DOHH2 (cell line): ENCODE data around the gene SELP.

Experiments
- H3F3A ChIP-seq: fragments of 200-600 bp; sonication (generic), shearing (Covaris generic); 2 replicates; pipeline ENCODE4 v1.6.0; 2016; ENCODE audit warnings: antibody characterized with exemption, mild to moderate bottlenecking; ENCODE audit not compliant: control insufficient read depth, insufficient read depth
- H3K27ac ChIP-seq: fragments of 200-600 bp; sonication (generic); 2 replicates; pipeline ENCODE4 v1.5.1; 2014; ENCODE audit warnings: low read depth, mild to moderate bottlenecking, low read length, moderate library complexity
- H3K27me3 ChIP-seq: fragments of 200-600 bp; sonication (generic); 2 replicates; pipeline ENCODE4 v1.6.1; 2014; ENCODE audit warnings: mild to moderate bottlenecking, low read length, mixed read lengths; ENCODE audit not compliant: control insufficient read depth
- H3K36me3 ChIP-seq: fragments of 200-600 bp; sonication (generic); 2 replicates; pipeline ENCODE4 v1.6.1; 2014; ENCODE audit warnings: mild to moderate bottlenecking, low read length, moderate library complexity, mixed read lengths; ENCODE audit not compliant: control insufficient read depth
- H3K4me1 ChIP-seq: fragments of 200-600 bp; sonication (generic); 2 replicates; pipeline ENCODE4 v1.6.1; 2014; ENCODE audit warnings: mild to moderate bottlenecking, low read length, mixed read lengths; ENCODE audit not compliant: control insufficient read depth
- H3K4me2 ChIP-seq: fragments of 200-600 bp; sonication (generic); 2 replicates; pipeline ENCODE4 v1.6.0; 2014; ENCODE audit warnings: mild to moderate bottlenecking, low read length, moderate library complexity
- H3K4me3 ChIP-seq: fragments of 200-600 bp; sonication (generic); 2 replicates; pipeline ENCODE4 v1.5.1; 2014; ENCODE audit warnings: mild to moderate bottlenecking, low read length, mixed read lengths
- H3K79me2 ChIP-seq: fragments of 200-600 bp; sonication (generic); 2 replicates; pipeline ENCODE4 v1.6.1; 2014; ENCODE audit warnings: mild to moderate bottlenecking, low read length, mixed read lengths; ENCODE audit not compliant: control insufficient read depth
- H3K9me2 ChIP-seq: fragments of 200-600 bp; sonication (generic); replicated peaks from 2 replicates; pipeline ENCODE4 v1.6.1; 2014; ENCODE audit warnings: mild to moderate bottlenecking, low read length, mixed read lengths; ENCODE audit not compliant: control insufficient read depth
- H3K9me3 ChIP-seq: fragments of 200-600 bp; sonication (generic); 2 replicates; pipeline ENCODE4 v1.6.1; 2014; ENCODE audit warnings: antibody characterized with exemption, low read length, mixed read lengths; ENCODE audit not compliant: control insufficient read depth, insufficient read depth
- H4K20me1 ChIP-seq: fragments of 200-600 bp; sonication (generic); 2 replicates; pipeline ENCODE4 v1.6.0; 2014; ENCODE audit warnings: low read depth, mild to moderate bottlenecking, antibody characterized with exemption, low read length, moderate library complexity; ENCODE audit not compliant: control insufficient read depth, insufficient read depth
- EZH2phosphoT487 ChIP-seq: fragments of 200-600 bp; sonication (generic); IDR thresholded peaks from 2 replicates; pipeline ENCODE4 v1.6.1; 2017; ENCODE audit warnings: borderline replicate concordance, mild to moderate bottlenecking, antibody characterized with exemption, low read length, moderate library complexity, mixed read lengths
- TF ChIP-seq, protein P1 (sequence below): fragments of 200-600 bp; sonication (generic); IDR thresholded peaks from one replicate; pipeline ENCODE4 v1.5.1; 2014; ENCODE audit warnings: antibody characterized with exemption, mild to moderate bottlenecking, low read depth, low read length; ENCODE audit not compliant: poor library complexity, severe bottlenecking

The SELP gene

DNA sequence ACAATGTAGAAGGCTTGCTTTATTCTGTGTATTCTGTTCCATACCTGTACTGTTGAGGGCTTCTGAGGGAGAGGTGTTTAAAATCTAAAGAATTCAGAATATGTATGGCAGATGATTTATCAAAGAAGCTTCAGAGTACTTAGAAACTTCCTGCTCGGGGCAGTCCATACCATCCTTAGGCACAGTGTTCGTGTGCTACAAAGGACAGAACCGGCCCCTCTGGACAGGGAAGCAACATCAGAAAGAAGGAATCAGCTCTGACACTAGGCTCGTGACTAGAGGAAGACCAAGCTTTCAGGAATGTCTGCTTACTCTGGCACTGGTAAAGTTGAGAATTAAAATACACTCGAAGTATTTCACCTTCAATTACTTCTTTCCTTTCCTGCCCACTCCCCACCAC is 14.1 kb downstream of the SELP start:
- TF ChIP-seq EZH2phosphoT487: no peak
- TF ChIP-seq, protein P1, sequence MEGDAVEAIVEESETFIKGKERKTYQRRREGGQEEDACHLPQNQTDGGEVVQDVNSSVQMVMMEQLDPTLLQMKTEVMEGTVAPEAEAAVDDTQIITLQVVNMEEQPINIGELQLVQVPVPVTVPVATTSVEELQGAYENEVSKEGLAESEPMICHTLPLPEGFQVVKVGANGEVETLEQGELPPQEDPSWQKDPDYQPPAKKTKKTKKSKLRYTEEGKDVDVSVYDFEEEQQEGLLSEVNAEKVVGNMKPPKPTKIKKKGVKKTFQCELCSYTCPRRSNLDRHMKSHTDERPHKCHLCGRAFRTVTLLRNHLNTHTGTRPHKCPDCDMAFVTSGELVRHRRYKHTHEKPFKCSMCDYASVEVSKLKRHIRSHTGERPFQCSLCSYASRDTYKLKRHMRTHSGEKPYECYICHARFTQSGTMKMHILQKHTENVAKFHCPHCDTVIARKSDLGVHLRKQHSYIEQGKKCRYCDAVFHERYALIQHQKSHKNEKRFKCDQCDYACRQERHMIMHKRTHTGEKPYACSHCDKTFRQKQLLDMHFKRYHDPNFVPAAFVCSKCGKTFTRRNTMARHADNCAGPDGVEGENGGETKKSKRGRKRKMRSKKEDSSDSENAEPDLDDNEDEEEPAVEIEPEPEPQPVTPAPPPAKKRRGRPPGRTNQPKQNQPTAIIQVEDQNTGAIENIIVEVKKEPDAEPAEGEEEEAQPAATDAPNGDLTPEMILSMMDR: no peak
- no peaks in the 10 kb centered on the region for H3K36me3 ChIP-seq
- H3K27me3 ChIP-seq: no peaks in the 10 kb centered on the region
- H3K79me2 ChIP-seq: no peaks in the 10 kb centered on the region
- no peaks in the 10 kb centered on the region for H3K4me1 ChIP-seq
- H3K9me2 ChIP-seq: no peaks in the 10 kb centered on the region
- H3K9me3 ChIP-seq: no peaks in the 10 kb centered on the region
- no peaks in the 10 kb centered on the region for H4K20me1 ChIP-seq
- no peak overlapping the region for H3K4me2 ChIP-seq
- no peaks in the 10 kb centered on the region for H3F3A ChIP-seq
- no peak overlapping the region for H3K27ac ChIP-seq
- no peak overlapping the region for H3K4me3 ChIP-seq

DNA sequence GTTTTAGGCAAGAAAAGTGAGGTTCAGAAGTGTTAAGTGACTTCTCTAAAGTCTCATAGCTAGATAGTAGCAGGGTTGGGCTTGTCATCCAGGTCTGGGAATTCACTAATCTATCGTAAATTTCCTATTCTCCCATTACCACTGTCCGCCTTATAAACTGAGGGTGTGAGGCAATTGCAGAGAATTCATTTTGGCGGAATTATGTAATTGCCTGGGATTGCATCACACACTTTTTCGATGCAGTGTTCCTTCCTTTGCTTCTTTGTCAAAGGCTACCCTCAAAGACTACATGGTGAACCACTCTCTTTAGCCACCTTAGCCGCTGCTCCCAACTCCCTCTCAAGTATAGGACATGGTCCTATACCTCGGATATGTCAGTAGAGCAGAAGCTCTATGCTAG is 19.1 kb downstream of the SELP start:
- Histone ChIP-seq H3K36me3 (no peaks in the 10 kb centered on the region), H3F3A (no peaks in the 10 kb centered on the region), H3K9me3 (no peaks in the 10 kb centered on the region), H3K9me2 (no peaks in the 10 kb centered on the region), H3K27me3 (no peaks in the 10 kb centered on the region), H3K4me1 (no peaks in the 10 kb centered on the region), H3K27ac (no peak overlapping the region), H4K20me1 (no peaks in the 10 kb centered on the region), H3K4me2 (no peak overlapping the region), H3K4me3 (no peak overlapping the region), H3K79me2 (no peaks in the 10 kb centered on the region)
- TF ChIP-seq, protein P1: no peak
- TF ChIP-seq EZH2phosphoT487: no peak

DNA sequence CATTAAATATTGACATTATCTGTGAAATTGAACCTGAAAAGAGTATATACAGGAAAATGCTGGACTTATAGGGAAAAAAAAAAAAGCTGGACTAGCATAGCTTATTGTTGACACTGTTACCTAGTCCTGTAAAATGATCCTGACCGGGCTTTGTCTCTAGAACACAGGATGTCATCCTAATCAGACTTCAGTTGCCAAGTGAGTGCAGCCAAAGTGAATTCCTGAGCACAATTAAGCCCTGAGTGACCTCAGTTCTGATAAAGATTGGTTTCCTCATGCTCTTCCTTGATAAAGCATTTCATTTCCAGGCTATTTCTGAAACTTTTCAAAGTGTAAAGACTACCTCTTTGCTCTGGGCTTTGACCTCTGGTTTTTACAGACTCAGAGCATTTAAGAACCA is 19.8 kb downstream of the SELP start:
- no peak overlapping the region for H3K4me3 ChIP-seq
- no peaks in the 10 kb centered on the region for H4K20me1 ChIP-seq
- no peak overlapping the region for H3K4me2 ChIP-seq
- H3K9me3 ChIP-seq: no peaks in the 10 kb centered on the region
- no peaks in the 10 kb centered on the region for H3K27me3 ChIP-seq
- H3F3A ChIP-seq: no peaks in the 10 kb centered on the region
- no peak for TF ChIP-seq EZH2phosphoT487
- TF ChIP-seq, protein P1: no peak
- no peaks in the 10 kb centered on the region for H3K79me2 ChIP-seq
- H3K36me3 ChIP-seq: no peaks in the 10 kb centered on the region
- no peaks in the 10 kb centered on the region for H3K9me2 ChIP-seq
- H3K27ac ChIP-seq: no peak overlapping the region
- H3K4me1 ChIP-seq: peaks cover 2% of the 10 kb centered on the region

DNA sequence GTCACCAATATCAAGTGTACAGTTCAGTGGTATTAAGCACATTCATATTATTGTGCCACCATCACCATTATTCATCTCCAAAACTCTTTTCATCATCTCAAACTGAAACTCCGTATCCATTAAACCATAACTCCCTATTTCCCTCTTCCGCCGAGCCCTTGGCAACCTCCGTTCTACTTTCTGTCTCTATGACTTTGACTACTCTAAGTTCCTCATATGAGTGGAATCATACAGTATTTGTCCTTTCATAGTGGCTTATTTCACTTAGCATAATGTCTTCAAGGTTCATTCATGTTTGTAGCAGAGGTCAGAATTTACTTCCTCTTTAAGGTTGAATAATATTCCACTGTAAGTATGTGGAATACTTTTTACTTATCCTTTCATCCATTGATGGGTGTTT is 21.7 kb downstream of the SELP start:
- H3K27ac ChIP-seq: no peak overlapping the region
- H4K20me1 ChIP-seq: no peaks in the 10 kb centered on the region
- H3K9me2 ChIP-seq: no peaks in the 10 kb centered on the region
- H3F3A ChIP-seq: no peaks in the 10 kb centered on the region
- TF ChIP-seq, protein P1: no peak
- no peak for TF ChIP-seq EZH2phosphoT487
- no peaks in the 10 kb centered on the region for H3K36me3 ChIP-seq
- H3K4me3 ChIP-seq: no peak overlapping the region
- peaks cover 16% of the 10 kb centered on the region for H3K4me1 ChIP-seq
- H3K79me2 ChIP-seq: no peaks in the 10 kb centered on the region
- no peaks in the 10 kb centered on the region for H3K27me3 ChIP-seq
- no peak overlapping the region for H3K4me2 ChIP-seq
- no peaks in the 10 kb centered on the region for H3K9me3 ChIP-seq
